GM18909 (cell line): ENCODE measurements around the gene ANGEL1.

Experiments used
- ATAC-seq: cut with Tn5 transposase; IDR thresholded peaks from one replicate; pipeline ENCODE4 v1.9.1; 2021; ENCODE audit warnings: mild to moderate bottlenecking; ENCODE audit not compliant: unreplicated experiment, poor library complexity

The ANGEL1 gene

GRCh38 chr14:76741074-76741473, 71.6 kb downstream of the ANGEL1 start:
- ATAC-seq = no peak
